Bronchial epithelial cell (primary cell): ENCODE measurements around the gene TARBP2. TPM values are rescaled to one million over a fixed set of nuclear protein-coding genes. Genes with fewer than 3 reads are reported as not detected.
"Not testable (repeated sequence)": the region's sequence is repeated elsewhere in the genome, so short reads cannot be mapped to it uniquely, and the experiment has no call there.

Experiments used
- DNase-seq: peaks from one replicate; pipeline ENCODE4 v3.0.0-alpha.2; 2010; ENCODE audit warnings: low read depth
- FAIRE-seq: peaks from 2 replicates; lab custom pipeline; 2011; peaks lifted over from hg19 to GRCh38; lab: Jason Lieb, UNC
- H3K27me3 ChIP-seq: 2 replicates; pipeline ENCODE4 v1.5.1; 2011; ENCODE audit warnings: low read length; ENCODE audit not compliant: control insufficient read depth, insufficient read depth
- H3K36me3 ChIP-seq: 2 replicates; pipeline ENCODE4 v1.5.1; 2011; ENCODE audit warnings: low read length; ENCODE audit not compliant: control insufficient read depth, insufficient read depth
- H3K4me3 ChIP-seq: 2 replicates; pipeline ENCODE4 v1.5.1; 2011; ENCODE audit warnings: mild to moderate bottlenecking, low read depth, low read length, control low read depth
- total RNA-seq: library from RNA; depleted of rRNA; stranded (reverse); fragments of >200 nt; gene quantifications from 2 replicates; pipeline ENCODE4 v1.2.1, GENCODE V29; 2014
- TF ChIP-seq, protein P1 (sequence below): IDR thresholded peaks from 2 replicates; pipeline ENCODE4 v1.5.1; 2011; ENCODE audit warnings: mild to moderate bottlenecking, moderate library complexity, low read length, control low read depth, inconsistent platforms; ENCODE audit not compliant: insufficient read depth, severe bottlenecking

TARBP2 gene
- total RNA-seq, 1 donor from 2014 or later: 27.6 TPM

DNA sequence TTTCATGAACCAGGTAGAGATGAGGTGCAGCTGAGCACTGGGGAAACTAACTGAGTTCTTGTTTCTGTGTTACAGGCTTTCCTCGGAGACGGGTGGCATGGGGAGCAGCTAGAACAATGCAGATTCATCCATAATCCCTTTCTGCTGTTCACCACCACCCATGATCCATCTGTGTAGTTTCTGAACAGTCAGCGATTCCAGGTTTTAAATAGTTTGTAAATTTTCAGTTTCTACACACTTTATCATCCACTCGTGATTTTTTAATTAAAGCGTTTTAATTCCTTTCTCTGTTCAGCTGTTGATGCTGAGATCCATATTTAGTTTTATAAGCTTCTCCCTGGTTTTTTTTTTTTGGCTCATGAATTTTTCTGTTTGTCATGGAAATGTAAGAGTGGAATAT lies 21.8 kb upstream of the TARBP2 start:
- TF ChIP-seq, protein P1, sequence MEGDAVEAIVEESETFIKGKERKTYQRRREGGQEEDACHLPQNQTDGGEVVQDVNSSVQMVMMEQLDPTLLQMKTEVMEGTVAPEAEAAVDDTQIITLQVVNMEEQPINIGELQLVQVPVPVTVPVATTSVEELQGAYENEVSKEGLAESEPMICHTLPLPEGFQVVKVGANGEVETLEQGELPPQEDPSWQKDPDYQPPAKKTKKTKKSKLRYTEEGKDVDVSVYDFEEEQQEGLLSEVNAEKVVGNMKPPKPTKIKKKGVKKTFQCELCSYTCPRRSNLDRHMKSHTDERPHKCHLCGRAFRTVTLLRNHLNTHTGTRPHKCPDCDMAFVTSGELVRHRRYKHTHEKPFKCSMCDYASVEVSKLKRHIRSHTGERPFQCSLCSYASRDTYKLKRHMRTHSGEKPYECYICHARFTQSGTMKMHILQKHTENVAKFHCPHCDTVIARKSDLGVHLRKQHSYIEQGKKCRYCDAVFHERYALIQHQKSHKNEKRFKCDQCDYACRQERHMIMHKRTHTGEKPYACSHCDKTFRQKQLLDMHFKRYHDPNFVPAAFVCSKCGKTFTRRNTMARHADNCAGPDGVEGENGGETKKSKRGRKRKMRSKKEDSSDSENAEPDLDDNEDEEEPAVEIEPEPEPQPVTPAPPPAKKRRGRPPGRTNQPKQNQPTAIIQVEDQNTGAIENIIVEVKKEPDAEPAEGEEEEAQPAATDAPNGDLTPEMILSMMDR: no peak
- Histone ChIP-seq H3K27me3 (no peaks in the 10 kb centered on the region), H3K36me3 (peaks cover 37% of the 10 kb centered on the region), H3K4me3 (no peak overlapping the region)
- FAIRE-seq (no peak), DNase-seq (no peak)

DNA sequence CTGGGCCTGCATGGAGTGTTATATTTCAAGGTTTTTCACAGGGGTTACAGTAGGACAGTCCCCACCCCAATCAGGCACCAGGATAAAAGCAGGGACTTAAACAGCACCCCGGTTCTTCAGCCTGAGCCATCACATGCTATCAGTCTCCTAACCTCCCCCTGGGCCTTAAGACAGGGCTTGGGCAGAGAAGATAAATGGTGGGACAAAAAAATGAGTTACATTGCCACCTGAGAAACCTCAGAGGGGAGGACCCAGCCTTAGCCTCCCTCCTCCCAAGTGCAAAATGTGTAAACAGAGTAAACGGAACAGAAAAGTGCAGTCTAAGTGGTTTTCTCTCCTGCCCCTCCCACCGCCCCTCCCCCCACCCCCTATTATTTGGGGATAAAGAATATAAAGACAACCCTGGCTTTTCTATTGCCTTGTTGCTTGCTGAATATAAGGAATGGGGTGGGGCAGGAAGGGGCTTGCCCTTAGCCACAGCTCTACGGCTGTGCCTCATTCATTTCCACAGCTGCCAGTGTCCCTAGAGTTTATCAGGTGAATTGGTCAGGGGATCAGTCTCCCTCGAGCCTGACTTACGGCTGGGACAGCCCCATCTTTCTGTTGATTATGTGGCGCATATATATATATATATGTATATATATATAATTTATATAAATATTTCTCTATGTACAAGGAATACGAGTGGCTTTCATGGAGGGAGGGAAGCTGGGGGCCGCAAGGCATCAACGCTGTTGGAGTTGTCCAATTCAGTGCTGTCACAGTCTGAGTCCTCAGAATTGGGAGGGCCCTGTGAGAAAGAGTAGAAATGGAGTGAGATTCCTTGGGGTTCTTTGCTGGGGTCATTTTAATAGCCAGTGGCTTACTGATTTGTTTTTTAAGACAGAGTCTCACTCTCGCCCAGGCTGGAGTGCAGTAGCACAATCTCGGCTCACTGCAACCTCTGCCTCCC lies 20.3 kb upstream of the TARBP2 start:
- no peaks in the 10 kb centered on the region for H3K27me3 ChIP-seq
- peaks cover 30% of the 10 kb centered on the region for H3K36me3 ChIP-seq
- DNase-seq (no peak), FAIRE-seq (no peak)
- no peak overlapping the region for H3K4me3 ChIP-seq
- TF ChIP-seq, protein P1: no peak

DNA sequence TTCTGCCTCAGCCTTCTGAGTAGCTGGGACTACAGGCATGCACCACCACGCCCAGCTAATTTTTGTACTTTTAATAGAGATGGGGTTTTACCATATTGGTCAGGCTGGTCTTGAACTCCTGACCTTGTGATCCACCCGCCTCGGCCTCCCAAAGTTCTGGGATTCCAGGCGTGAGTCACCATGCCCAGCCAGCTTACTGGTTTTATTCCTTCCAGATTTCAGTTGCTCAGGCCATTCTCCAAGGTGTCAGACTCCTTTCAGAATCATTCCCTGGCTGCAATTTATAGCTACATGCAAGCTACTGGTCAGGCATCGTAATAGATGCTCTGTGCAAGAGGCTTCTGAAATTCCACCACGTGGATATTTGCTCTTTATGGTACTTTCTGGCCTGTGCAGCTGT lies 19.6 kb upstream of the TARBP2 start:
- not testable (repeated sequence) for DNase-seq, H3K4me3 ChIP-seq, H3K27me3 ChIP-seq, FAIRE-seq
- peaks cover 26% of the 10 kb centered on the region for H3K36me3 ChIP-seq

DNA sequence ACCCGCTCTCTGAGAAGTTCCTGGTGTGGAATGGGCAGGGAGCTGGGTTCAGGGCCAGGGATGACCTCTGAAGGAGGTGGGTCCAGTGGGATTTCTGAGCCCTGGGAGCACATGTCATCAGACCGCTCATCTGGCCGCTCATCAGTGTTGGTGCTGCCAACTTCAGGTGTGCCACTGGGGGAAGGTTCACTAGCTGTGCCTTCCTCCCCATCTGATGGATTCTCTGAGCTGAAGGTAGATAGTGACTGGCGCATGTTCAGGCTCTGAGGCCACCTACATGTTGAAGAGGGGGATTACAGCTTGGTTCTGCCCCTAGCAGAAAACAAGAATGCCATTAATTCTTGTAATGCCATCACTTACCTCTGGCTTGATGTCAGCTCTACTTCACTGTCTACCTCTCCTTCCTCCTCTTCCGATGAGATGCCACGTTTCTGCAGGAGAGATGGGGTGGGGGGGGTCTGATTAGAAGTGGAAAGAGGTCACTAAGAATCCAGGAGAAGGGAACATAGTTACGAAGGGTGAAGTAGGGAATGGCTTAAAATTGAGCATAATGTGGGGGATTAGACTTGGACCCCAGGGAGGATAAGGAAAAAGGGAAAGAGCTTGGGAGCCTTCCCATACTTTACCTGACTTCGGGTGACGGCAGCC lies 19.0 kb upstream of the TARBP2 start:
- no peak for FAIRE-seq
- no peak for DNase-seq
- H3K27me3 ChIP-seq: no peaks in the 10 kb centered on the region
- H3K4me3 ChIP-seq: no peak overlapping the region
- H3K36me3 ChIP-seq: peaks cover 23% of the 10 kb centered on the region
- TF ChIP-seq, protein P1: peak; percentile 20

DNA sequence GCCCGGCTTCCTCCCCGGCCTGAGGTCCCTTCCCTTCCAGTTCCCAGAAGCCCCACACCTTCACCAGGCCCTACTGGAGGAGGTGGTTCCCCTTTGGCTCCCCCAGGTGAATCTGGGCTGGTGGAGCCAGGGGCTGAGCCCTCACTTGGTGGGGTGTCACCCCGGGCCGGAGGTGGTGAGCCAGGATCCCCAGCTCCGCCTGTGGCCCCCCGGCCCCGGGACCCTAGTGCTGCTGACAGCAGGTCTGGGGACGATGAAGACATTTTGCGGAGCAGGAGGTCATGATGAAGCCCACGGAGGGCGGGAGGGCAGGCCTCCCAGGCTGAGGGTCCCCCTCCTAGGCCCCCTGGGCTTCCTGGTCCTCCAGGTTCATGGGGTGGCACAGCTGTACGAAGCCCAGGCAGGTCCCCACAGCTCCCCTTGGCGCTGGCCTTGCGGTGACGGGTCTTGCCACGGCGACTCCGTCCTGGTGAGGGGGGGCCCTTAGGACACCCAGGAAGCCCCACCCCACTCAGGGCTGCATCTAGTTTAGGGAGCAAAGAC lies 18.4 kb upstream of the TARBP2 start:
- Histone ChIP-seq H3K36me3 (peaks cover 23% of the 10 kb centered on the region), H3K4me3 (no peak overlapping the region), H3K27me3 (no peaks in the 10 kb centered on the region)
- DNase-seq (no peak), FAIRE-seq (no peak)
- TF ChIP-seq, protein P1: no peak
